ENCODE measurements around the gene ERFE.
"Not testable (repeated sequence)": the region's sequence is repeated elsewhere in the genome, so short reads cannot be mapped to it uniquely, and the experiment has no call there.

ERFE gene

GRCh38 chr2:238169048-238169707, 10.4 kb downstream of the ERFE start:
- DNase-seq (ENCODE audit: low spot score), result peak; percentile 71
- TF ChIP-seq CTCF (IDR thresholded peaks at IDR 0.05), result no peak
- Histone ChIP-seq H3K4me3 (peak overlapping the region; percentile 44), H3K27ac (peak overlapping the region; percentile 65 to 84)

GRCh38 chr2:238169708-238170251, 11.0 kb downstream of the ERFE start:
- peak overlapping the region; percentile 44 for H3K4me3 ChIP-seq
- DNase-seq (ENCODE audit: low spot score), result peak; percentile 81
- TF ChIP-seq CTCF (IDR thresholded peaks at IDR 0.05), result no peak
- peak overlapping the region; percentile 65 to 84 for H3K27ac ChIP-seq

DNA sequence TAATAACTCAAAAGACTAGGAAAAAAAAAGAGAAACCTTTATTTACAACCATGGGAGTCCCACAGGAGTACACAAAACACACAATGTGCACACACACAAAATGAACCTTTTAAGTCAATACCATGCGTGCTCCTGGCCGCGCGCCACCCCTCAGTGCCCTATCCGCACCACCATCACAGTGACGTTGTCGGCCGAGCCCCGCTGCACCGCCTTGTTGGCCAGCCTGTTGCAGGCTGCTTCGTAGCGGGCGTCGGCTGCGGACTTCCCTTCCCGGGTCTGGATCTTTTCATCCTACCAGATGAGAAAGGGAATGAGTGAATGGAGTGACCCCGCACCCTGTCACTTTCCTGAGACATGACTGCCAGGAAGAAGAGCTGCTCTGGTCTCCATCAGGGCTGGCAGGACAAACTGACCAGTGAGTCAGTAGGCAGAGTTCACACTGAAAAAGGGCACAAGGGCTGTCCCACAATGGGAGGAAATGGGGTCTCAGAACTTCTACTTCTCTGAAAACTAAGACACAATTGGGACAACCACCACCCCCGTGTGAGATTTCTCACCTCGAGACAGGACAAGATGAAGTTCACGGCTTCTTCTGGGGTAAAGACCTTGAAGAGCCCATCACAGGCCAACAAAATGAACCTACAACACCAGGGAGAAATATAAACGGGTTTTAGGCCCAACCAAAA, 11.8 kb downstream of the ERFE start:
- no peak overlapping the region for H3K4me3 ChIP-seq
- no peak for TF ChIP-seq CTCF (IDR thresholded peaks at IDR 0.05)
- peak; percentile 70 for DNase-seq (ENCODE audit: low spot score)
- peak overlapping the region; percentile 65 to 84 for H3K27ac ChIP-seq

DNA sequence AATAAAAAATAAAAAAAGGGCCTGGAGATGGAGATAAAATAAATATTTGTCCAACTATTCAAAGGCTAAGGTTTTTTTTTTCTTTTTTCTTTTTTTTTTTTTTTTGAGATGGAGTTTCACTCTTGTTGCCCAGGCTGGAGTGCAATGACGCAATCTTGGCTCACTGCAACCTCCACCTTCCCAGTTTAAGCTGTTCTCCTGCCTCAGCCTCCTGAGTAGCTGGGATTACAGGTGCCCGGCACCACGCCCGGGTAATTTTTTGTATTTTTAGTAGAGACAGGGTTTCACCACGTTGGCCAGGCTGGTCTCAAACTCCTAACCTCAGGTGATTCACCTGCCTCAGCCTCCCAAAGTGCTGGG, 12.3 kb downstream of the ERFE start:
- not testable (repeated sequence) for H3K4me3 ChIP-seq; DNase-seq (ENCODE audit: low spot score)
- H3K27ac ChIP-seq, result peak overlapping the region in 1 of 2 donors; percentile 65

DNA sequence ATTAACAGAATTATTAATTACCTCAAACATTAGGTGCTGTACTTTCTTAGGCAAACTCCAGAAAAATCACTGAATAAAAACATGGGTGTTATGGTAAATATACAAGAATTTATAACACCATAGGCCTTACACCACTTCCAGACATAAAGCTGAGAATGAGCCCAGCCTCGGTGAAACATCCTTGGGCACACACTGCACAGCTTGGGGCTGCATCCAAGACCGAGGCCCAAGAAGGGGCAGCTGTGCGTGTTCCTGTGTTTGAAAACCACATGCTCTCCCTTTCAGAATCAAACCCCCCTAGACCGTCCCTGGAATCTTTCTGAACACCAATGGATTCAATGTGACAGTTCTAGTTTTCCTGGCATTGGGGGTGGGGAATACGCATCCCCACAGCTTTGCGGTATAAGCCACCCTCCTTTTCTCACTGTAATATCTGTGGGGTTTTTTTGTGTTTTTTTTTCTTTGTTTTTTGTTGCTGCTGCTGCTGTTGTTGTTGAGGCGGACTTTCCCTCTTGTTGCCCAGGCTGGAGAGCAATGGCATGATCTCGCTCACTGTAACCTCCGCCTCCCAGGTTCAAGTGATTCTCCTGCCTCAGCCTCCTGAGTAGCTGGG, 12.9 kb downstream of the ERFE start:
- H3K4me3 ChIP-seq, result no peak overlapping the region
- no peak for DNase-seq (ENCODE audit: low spot score)
- peak overlapping the region in 1 of 2 donors; percentile 65 for H3K27ac ChIP-seq
- no peak for TF ChIP-seq CTCF (IDR thresholded peaks at IDR 0.05)

- DNase-seq (ENCODE audit: low spot score), result no peak
- Histone ChIP-seq H3K4me3 (no peak overlapping the region), H3K27ac (no peak overlapping the region)
- TF ChIP-seq CTCF (IDR thresholded peaks at IDR 0.05), result no peak
Observed at GRCh38 chr2:238172439-238172838, 13.7 kb downstream of the ERFE start.

DNA sequence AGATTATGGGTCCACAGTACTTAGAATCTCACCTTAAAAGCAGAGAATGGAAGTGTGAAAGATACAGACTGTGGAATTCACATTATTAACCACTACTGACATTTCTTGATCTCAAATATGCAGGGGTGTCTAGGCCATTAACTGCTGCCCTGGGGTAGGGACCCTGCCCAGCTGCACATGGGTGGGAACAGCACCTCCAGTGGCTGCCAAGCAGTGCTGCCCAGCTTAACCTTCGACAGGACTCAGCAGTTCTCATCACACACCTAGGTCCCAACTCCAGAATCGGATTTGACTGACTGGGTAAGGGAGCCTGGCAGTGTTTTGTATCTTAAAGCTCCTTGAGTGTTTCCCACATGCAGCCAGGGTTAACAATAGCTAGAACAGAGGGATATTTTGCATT, 14.9 kb downstream of the ERFE start:
- DNase-seq (ENCODE audit: low spot score), result no peak
- no peak overlapping the region for H3K27ac ChIP-seq
- no peak for TF ChIP-seq CTCF (IDR thresholded peaks at IDR 0.05)
- H3K4me3 ChIP-seq, result no peak overlapping the region
